HG02870 (cell line): ENCODE measurements around the gene TP73.
A peak's percentile ranks its signal among the peaks of the same experiment; 100 is the strongest.

Experiments
- ATAC-seq: cut with Tn5 transposase; IDR thresholded peaks from one replicate; pipeline ENCODE4 v1.9.1; 2021; ENCODE audit warnings: mild to moderate bottlenecking, moderate library complexity; ENCODE audit not compliant: unreplicated experiment

The TP73 gene

DNA sequence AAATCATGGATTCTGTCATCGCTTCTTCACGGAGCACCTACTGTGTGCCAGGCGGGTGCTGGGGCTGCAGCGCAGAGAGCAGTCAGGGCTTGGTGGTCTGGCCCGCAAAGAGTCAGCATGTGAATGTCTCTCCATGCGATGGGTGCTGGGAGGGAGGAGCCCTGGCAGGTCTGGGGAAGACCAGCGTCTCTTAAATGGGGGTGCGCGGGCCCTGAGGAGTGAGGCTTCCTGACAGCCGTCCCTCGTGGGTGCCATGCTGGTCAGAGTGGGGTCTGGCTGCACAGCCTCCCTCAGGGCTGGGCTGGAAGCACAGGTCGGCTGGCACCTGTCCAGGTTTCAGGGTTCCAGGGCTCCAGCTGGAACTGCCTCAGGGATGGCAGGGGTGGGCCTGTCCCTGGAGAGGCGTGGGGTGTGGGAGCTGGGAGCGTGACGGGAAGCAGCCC is 18.5 kb downstream of the TP73 start:
- ATAC-seq, result no peak

DNA sequence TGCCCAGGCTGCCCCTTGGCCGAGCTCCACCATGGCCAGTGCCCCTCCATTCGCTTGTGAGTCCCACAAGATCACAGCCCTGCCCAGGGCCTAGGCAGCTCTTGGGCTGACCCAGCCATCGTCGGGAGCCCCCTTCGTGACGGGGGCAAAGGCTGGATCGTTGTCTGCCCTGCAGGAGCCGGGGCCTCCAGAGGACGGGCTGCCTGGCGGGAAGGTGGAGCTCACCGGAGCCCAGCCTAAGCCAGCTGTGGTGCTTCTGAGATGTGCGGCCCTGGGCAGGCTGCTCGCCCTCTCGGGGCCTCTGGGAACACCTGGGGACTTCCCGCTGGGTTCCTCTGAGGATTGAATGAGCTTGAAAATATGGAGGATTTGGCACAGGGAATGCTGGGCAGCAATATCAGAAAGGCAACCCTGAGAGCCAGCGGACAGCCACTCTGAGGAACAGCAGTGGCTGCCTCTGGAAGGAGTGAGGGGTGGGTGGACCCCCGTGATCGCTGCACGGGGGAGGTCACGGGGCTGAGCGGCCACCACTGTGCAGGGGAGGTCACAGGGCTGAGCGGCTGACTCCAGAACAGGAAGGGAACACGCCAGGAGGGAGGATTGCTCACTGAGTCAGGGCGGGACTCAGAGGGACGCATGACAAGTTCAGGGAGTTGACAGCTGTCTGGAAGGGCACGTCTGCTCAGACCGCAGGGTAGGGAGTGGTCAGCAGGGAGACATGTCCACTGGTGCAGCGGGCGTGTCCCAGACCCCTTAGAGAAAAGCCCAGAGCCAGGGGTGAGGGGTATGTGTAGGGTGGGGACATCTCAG is 19.3 kb downstream of the TP73 start:
- no peak for ATAC-seq

DNA sequence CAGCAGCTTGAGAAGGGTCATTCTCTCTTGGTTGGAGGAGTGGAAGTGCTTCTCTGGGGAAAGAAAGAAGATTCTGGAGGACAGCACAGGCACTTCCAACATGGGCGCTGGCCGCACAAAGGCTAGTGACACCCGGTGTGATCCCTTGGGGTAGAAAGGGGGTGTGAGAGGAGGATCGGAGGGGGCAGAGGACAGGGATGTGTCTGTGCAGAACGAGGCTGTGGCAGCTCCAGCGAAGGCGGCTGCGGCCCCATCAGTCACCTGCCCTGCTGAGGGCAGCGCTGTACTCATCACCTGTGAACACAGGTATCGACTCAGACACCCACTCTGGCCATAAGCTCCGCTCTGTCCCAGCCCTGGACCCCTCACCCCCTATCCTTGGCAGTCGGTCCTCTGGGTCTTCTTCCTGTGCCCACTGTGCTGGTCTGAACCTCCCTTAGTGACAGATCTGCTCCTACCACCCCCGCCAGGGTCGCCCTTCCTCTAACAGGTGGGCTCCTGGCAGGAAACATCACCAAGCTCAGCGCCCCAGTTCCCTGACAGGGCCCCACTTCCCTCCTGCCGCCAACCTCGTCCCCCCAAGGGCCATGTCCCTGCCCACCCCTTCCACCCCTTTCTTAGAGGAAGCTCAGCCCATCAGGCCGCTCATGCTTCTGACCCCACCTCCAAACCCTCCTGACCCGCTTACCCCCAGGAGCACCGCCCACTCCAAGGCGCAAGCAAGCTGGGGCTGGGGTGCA is 20.1 kb downstream of the TP73 start:
- ATAC-seq, result no peak

DNA sequence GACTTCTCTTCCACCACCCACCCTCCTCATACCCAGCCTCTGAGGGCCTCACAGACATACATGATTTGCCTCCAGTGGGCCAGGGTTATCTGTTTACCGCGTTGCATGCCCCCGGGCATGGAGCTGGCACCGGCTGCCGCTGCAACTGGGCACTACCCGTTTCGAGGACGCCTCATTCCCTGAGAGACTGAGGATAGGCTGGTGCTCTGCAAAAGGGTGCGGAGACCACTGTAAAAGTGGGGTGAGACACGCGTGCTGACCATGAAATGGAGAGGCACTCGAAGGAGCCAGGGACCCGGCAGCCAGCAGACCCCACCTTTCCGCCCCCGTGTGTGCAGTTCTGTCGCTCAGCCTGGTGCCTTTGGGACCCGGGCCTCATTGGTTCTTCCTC is 20.6 kb downstream of the TP73 start:
- ATAC-seq, result no peak

DNA sequence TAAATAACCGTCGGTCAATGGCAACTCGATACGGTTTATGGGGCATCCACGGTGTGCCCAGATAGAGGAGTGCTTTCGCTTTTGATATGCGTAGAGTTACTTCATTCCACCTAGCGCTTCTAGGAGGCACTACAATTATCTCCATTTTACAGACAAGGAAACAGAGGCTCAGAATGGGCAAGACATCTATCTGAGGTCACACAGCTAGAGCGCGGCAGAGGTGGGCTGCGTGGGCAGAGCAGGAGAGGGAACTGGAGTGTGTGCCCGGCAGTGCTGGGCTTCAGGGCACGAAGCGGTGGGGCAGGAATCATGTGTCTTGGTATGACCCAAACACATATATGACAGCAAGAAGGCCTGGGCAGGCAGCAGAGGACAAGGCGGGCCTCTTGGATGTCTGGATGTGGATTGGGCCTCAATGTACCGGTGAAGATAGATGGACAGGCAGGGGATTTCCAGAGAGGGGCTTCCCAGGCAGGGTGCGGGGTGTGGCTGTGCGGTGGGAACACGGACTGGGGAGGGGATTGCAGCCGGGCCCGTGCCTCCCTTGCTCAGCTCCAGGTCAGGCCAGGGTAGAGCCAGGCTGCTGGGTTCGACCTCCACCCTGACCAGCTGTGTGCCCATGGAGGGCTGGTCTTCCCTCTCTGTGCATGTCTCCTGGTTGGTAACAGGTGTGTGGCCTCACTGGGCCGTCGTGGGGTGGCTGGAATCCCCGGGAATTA is 21.2 kb downstream of the TP73 start:
- no peak for ATAC-seq

DNA sequence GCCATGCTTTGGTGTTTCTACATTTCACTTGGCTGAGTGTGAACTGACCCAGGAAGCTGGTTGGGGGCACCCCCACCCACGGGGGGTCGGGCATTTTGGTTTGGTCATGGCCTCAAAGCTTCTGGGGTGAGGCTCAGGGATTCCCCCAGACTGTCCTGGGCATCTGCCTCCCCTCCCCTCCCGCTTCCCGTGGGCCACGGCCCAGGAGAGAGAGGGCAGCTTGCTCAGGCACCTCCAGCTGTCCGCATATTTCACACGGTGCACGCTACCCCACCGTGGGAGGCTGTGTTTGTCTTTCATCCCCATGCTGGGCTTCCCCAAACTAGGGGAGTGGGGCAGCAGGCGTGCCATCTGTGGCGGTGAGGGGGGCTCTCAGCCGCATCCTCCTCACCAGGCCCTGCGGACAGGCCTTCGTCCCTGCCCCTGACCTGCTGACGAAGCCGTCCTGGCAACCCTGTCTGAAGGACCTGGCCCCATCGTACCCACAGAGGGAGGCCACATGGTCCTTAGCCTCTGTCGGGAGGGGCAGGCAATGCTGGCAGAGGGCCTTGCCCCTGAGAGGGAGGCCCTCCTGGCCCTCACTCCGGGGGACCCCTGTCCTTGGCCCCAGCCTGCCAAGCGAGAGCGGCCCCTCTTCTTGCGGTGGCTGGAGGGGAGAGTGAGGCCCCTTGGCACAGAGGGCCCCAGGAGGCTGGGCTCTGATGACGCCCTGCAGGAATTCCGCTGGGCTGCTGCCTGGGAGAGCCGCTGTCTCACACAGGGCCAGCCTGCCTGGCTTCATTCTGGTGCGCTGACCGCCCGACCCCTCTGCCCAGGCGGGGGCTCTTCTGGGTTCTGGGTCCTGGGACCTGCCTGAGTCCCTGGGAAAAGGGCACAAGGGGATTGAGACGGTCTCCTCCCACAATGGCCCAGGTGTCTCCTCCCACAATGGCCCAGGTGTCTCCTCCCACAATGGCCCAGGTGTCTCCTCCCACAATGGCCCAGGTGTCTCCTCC is 22.1 kb downstream of the TP73 start:
- ATAC-seq, result no peak

DNA sequence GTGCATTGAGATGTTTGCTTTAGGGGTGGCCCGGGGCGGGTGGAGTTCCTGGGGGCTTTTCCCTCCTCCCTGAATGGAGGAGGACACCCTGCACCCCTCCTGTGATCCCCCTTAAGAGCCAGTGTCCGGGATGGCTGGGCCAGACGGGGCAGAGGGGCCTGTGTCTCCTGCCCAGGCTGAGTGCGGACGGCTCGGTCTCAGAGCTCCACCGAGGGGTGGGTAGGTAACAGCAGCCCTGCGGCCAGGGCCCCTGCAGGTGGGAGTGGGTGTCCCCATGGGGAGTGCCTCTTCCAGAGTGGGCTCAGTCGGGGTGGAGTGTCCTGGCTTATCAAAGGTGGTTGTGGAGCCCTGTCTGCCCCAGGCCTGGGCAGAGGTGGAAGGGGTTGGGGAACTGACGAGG is 23.1 kb downstream of the TP73 start:
- ATAC-seq, result no peak

DNA sequence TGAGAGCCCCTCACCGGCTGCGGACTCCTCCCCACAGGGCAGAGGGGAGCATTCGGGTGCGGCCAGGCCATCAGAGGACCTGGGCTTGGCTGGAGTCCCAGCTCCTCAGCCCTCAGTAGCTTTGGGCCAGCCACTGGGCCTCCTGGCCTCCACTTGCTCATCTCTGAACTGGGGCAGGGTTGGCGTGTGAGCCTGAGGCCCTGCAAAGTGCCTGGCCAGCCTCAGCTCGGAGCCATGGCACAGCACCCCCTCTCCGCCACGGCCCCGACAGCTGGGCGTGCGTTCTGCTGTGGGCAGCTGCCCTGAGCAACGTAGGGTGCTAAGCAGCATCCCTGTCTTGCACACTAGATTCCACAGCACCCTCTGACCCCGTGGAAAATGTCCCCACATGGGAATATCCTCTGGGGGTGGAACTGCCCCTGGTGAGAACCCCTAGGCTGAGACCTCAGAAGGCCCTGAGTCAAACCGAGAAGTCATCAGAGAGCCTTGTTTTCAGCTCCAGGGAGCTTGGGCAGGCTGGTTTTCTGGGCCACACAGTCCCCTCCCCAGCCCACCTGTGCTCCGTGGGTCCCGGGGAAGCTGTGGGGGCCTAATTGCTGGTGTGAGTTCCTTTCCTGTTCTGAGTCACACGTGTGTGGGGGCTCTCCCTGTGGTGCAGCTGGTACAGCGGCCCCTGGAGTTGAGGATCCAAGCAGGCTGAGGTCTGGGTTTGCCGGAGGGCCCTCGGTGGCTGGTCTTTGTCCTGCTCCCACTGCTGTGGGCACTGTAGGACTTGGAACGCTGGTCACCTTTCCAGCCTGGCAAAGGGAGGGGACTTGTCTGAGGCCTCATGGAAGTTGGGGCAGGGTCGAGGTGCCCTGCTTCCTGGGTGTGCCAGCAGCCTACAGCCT is 24.5 kb downstream of the TP73 start:
- peak; percentile 65 for ATAC-seq

DNA sequence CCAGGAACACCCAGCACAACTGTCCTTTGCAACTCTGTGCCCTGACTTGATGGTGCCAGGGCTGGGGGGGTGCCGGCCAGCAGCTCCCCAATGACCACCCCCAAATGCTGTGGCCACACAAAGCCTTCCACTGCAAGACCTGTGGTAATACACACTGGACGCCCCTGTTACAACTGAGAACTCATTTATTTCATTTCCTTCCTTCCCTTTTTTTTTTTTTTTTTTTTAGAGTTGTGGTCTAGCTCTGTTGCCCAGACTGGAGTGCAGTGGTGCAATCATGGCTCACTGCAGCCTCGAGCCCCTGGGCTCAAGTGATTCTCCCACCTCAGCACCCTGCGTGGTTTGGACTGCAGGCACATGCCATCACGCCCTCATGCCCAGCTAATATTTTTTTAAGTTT is 25.2 kb downstream of the TP73 start:
- peak; percentile 5 for ATAC-seq

DNA sequence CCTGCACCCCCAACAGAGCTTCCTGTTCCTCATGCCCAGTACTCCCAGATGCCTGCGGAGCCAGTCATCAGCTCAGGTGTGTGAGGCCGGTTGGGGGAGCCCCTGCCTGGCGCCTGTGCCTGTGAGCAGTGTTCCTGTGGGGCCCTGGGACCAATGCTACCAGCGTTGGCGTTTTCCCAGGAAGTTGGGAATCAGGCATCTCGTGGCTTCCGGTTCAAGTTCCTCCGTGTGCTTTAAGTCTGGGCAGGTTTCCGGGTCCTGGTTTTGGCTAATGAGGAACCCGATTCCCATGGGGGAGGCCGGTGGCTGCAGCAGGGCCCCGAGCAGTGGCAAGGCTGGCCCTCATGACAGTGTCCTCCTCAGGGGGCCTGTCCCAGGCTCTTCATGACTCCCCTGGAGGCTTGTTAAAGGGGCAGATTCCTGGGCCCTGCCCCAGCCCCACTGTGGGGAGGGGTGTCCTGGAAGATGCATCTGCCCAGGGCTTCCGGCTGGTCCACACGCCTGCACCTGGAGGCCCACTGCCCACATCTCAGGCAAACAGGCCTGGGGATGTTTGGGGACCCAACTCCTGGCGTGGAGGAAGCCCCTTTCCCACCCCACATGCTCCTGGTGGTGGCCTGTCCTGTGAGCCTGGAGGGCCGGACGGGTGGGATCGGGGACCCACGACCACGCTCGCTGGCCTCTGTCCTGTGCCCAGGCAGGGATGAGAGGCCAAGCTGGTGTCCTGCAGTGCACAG is 26.2 kb downstream of the TP73 start:
- no peak for ATAC-seq

DNA sequence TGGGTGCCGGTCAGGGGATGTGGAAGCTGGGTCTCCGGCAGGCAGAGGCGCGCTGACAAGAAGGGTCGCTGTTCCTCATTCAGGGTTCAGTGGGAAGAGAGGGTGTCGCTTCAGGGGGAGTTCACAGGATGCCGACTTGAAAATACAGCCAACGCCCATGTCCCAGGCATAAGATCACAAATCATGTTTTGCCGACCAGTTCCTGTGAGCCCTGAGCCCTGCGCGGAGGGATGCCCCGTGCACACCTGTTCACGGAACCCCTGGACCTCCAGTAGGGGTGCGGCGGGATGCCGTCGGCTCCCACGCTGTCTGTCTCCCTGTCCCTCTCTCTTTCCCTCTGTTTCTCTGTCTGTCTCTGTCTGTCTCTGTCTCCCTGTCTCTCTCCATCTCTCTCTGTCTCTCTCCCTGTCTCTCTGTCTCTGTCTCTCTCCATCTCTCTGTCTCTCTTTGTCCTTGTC is 26.8 kb downstream of the TP73 start:
- ATAC-seq, result no peak

DNA sequence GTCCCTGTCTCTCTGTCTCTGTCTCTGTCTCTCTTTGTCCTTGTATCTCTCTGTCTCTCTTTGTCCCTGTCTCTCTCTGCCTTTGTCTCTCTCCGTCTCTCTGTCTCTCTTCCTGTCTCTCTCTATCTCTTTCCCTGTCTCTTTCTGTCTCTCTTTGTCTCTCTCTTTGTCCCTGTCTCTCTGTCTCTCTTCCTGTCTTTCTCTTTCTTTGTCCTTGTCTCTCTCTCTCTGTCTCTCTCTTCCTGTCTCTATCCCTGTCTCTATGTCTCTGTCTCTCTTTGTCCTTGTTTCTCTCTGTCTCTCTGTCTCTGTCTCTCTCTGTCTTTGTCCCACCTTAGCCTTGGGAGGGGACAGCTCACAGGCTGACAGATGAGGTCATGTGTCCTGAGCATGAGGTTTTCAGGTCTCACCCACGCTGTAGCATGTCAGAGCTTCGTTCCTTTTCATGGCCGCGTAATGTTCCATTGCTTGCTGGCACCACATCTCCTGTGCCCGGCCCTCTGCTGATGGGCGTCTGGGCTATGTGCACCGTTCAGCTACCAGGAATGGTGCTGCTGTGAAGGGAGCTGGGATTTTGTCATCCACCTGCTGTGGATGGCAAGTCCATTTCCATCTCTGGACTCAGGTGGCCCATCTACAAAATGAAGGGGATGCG is 27.6 kb downstream of the TP73 start:
- ATAC-seq, result no peak

DNA sequence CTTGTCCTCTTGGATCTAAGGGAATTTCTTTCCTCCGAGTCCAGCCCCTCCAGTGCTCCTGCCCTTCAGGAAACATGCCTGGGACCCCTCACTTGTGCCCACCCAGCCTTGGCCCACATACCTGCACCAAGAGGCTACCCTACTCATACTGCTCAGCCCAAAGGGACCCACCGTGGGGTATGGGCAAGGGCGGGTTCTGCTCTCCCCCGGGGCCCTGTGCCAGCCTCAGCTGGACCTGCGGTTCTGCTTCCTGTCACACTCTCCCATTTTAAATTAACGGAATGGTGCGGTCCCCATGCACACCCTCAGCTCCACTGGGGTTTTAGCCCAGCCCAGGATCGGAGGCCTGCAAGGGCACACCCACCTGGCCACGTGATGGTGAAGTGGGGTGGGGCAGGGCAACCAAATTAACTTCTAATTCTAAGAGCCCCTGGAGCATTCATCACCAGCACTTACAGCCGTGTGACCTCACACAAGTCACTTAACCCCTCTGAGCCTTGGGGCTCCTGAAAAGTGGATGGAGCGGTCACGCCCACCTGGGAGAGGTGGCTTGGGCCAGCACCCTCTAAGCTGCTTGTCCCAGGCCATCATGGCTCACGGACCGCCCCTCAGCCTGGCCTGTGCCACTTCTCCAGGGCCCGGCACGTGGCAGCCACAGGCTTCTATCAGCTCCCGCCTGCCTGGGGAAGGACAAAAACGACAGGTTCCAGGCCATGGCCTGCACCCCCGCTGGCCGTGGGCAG is 28.3 kb downstream of the TP73 start:
- no peak for ATAC-seq

DNA sequence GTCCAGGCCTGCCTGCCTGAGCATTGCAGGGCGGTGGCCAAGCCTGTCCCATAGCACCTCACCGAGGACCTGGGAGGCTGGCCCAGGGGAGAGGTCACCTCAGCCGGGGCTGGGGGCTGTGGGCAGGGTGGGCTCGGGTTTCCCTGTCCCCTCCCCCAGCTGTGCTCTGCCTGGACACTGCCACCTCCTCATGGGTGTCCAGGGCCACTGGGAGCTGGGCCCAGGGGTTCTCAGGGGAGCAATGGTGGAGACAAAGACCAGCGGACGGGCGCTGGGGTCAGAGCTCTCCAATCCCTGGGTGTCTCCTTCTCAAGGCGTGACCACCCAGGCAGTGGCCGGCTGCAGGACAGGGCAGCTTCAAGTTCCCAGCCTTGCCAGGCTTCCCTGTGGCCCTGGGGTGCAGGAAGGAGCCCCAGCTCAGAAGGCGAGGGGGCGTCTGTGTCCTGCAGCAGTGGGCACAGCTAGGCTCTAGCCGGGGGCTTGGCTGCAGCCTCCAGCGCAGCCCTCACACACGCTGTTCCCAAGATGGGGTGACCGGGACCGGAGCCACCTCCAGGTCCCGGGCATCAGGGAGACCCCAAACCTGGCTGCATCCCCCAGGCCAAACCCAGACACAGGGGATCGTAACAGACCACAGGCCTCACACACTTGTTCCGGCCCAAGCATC is 29.0 kb downstream of the TP73 start:
- ATAC-seq, result no peak

DNA sequence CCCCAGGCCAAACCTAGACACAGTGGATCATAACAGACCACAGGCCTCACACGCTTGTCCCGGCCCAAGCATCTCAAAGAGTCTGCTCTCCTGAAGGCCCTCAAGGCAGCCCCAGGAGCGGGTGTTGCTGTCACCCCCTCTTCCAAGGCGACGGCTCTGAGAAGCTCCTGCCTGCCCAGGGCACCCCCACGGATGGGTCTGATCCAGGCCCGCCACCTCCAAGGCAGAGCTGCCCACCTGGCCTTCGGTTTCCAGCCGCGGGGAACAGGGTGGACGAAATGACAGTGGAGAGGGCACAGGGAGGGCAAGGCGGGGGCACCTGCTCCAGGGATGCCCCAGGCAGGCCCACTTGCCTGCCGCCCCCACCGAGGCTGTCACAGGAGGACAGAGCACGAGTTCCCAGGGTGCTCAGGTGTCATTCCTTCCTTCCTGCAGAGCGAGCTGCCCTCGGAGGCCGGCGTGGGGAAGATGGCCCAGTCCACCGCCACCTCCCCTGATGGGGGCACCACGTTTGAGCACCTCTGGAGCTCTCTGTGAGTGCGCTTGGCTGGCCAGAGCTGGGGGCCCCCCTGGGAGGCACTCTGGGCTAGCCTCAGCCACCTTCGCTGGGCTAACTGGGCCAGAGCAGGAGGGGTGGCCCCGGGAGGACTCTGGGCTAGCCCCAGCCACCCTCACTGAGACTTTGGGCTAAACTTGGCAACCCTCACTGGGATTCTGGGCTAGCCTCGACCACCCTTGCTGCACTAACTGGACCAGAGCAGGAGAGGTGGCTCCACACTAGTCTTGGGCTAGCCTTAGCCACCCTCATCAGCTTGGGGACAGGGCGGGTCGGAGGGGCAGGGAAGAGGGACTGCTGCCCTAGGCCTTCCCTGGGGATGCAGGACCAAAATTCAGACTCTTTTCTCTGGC is 29.8 kb downstream of the TP73 start:
- no peak for ATAC-seq

DNA sequence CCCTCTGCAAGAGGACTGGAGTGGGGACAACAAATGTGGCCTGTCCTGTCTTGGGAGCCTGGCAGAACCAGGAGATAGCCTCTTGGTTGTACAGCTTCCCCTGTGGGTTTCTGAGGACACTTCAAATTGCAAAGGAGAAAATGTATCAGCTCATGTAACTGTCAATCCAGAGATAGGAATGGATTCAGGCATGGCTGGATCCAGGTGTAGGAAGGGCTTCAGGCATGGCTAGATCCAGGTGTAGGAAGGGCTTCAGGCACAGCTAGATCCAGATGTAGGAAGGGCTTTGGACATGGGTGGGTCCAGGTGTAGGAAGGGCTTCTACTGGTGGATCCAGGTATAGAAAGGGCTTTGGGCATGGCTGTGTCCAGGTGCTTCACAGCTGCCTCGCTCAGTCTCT is 30.9 kb downstream of the TP73 start:
- ATAC-seq, result no peak
